ENCODE measurements around the gene BEND6. TPM values are rescaled to one million over a fixed set of nuclear protein-coding genes. Genes with fewer than 3 reads are reported as not detected.

BEND6 gene
- total and polyA plus RNA-seq, 10 of the 15 experiments (the other 5 are each of a cell fraction or from before 2014, with no cell fraction given), result 0.79 to 2.8 (median 1.6) TPM

DNA sequence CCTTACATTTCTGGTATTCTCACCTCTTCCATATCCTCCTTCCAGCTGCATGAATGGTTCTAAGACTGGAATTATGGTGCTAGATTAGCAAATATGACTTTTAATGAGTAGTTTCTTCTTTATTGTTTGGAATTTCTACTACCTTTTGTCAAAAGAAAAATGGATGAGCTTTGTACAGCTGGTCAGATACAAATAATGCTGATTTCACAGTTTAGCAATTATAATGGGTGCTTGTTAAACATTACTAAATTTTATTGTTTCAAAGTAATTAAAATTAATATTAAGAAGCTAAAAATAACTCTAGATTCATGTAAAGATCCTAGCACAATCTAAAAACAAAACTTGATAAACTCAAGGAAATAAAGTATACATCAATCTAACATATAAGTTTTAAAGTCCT is 32.3 kb upstream of the BEND6 start (continued):
- TF ChIP-seq, protein P1, sequence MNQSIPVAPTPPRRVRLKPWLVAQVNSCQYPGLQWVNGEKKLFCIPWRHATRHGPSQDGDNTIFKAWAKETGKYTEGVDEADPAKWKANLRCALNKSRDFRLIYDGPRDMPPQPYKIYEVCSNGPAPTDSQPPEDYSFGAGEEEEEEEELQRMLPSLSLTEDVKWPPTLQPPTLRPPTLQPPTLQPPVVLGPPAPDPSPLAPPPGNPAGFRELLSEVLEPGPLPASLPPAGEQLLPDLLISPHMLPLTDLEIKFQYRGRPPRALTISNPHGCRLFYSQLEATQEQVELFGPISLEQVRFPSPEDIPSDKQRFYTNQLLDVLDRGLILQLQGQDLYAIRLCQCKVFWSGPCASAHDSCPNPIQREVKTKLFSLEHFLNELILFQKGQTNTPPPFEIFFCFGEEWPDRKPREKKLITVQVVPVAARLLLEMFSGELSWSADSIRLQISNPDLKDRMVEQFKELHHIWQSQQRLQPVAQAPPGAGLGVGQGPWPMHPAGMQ (IDR thresholded peaks at IDR 0.05; ENCODE audit: borderline replicate concordance), result no peak
- TF ChIP-seq RCOR1 (conservative IDR thresholded peaks at IDR 0.05; ENCODE audit: low read depth, low read length) (no peak), MEF2B (IDR thresholded peaks at IDR 0.05; ENCODE audit: partially characterized antibody, poor library complexity, severe bottlenecking) (no peak)
- TF ChIP-seq, protein P2, sequence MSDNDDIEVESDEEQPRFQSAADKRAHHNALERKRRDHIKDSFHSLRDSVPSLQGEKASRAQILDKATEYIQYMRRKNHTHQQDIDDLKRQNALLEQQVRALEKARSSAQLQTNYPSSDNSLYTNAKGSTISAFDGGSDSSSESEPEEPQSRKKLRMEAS (IDR thresholded peaks at IDR 0.05; ENCODE audit: low read depth, low read length), result no peak

DNA sequence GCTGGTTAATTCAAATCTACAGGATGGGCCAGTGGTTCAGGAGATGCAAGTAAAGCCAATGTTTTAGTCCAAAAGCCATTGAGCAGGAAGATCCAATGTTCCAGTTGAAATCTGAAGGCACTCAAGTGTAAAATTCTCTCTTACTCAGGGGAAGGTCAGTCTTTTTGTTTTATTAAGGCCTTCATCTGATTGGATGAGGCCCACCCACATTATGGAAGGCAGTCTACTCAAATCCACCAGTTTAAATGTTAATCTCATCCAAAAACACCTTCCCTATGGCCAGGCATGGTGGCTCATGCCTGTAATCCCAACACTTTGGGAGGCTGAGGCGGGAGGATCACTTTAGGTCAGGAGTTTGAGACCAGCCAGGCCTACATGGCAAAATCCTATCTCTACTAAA is 31.3 kb upstream of the BEND6 start:
- POLR2A ChIA-PET, result no interaction called here
- RAD21 ChIA-PET (ENCODE audit: unreplicated experiment), result no interaction called here
- Histone ChIP-seq H3K4me1 (ENCODE audit: control insufficient read depth, insufficient read depth, low read length) (no peaks in the 10 kb centered on the region), H3K4me2 (ENCODE audit: control insufficient read depth, insufficient read depth) (no peak overlapping the region), H4K20me1 (ENCODE audit: control insufficient read depth, insufficient read depth) (no peaks in the 10 kb centered on the region), H3K9ac (ENCODE audit: control insufficient read depth, insufficient read depth, low read length) (no peak overlapping the region), H3K4me3 (no peak overlapping the region), H3K36me3 (ENCODE audit: control insufficient read depth in 2 of 2, insufficient read depth in 2 of 2, low read length in 1 of 2) (no peaks in the 10 kb centered on the region), H3K27me3 (replicated peaks in 1 of 2; ENCODE audit: control insufficient read depth in 2 of 2, insufficient read depth in 2 of 2, low read length in 1 of 2) (no peaks in the 10 kb centered on the region), H3K79me2 (ENCODE audit: control insufficient read depth, insufficient read depth, low read length) (no peaks in the 10 kb centered on the region), H3K27ac (ENCODE audit: control insufficient read depth, insufficient read depth) (no peak overlapping the region), H3K9me3 (replicated peaks; ENCODE audit: control insufficient read depth, insufficient read depth, low read length) (no peaks in the 10 kb centered on the region), H2AFZ (ENCODE audit: control insufficient read depth, low read depth, low read length) (no peak overlapping the region)
- SMC1A ChIA-PET (ENCODE audit: uncharacterized antibody, unreplicated experiment), result interaction anchor here (1.3 to 1.8 kb wide), 2 partner anchors 11 to 19 kb away, joined by 4 to 6 read pairs; no protein-coding TSS in a partner anchor
- WGBS (ENCODE audit: insufficient coverage, insufficient replicate concordance, low lambda C conversion rate, missing lambda C conversion rate), result 50% methylated on average over 1 of the region's 1 CpG
- DNase-seq (ENCODE audit: low read depth, low spot score) (no peak), FAIRE-seq (no peak), ATAC-seq (no peak)
- CTCF ChIA-PET, result interaction anchor here (0.5 to 7.7 kb wide), 6 partner anchors 10 to 38 kb away, joined by 3 to 66 read pairs (median 4); no protein-coding TSS in a partner anchor
- BruUV-seq (replicated peaks), result no TSS peak
- intact Hi-C loops (cut with micrococcal nuclease; ENCODE audit: unreplicated experiment) (no loop called here), in situ Hi-C loops (cut with MboI) (no loop called here)
- TF ChIP-seq CREB1 (IDR thresholded peaks at IDR 0.05; ENCODE audit: low read depth) (no peak), EGR1 (IDR thresholded peaks at IDR 0.05; ENCODE audit: borderline replicate concordance in 1 of 2, low read depth in 2 of 2, low read length in 2 of 2) (no peak), RELA (IDR thresholded peaks at IDR 0.05; ENCODE audit: borderline replicate concordance, partially characterized antibody) (no peak), SUZ12 (IDR thresholded peaks at IDR 0.05; ENCODE audit: unreplicated experiment) (no peak), WRNIP1 (IDR thresholded peaks at IDR 0.05; ENCODE audit: borderline replicate concordance, low read depth, low read length) (no peak), ASH2L (IDR thresholded peaks at IDR 0.05; ENCODE audit: borderline replicate concordance, low read depth) (no peak), IKZF1 (conservative IDR thresholded peaks at IDR 0.05) (no peak)
- TF ChIP-seq, protein P3, sequence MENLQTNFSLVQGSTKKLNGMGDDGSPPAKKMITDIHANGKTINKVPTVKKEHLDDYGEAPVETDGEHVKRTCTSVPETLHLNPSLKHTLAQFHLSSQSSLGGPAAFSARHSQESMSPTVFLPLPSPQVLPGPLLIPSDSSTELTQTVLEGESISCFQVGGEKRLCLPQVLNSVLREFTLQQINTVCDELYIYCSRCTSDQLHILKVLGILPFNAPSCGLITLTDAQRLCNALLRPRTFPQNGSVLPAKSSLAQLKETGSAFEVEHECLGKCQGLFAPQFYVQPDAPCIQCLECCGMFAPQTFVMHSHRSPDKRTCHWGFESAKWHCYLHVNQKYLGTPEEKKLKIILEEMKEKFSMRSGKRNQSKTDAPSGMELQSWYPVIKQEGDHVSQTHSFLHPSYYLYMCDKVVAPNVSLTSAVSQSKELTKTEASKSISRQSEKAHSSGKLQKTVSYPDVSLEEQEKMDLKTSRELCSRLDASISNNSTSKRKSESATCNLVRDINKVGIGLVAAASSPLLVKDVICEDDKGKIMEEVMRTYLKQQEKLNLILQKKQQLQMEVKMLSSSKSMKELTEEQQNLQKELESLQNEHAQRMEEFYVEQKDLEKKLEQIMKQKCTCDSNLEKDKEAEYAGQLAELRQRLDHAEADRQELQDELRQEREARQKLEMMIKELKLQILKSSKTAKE (IDR thresholded peaks at IDR 0.05; ENCODE audit: low read depth, poor library complexity, severe bottlenecking), result no peak
- TF ChIP-seq, protein P4, sequence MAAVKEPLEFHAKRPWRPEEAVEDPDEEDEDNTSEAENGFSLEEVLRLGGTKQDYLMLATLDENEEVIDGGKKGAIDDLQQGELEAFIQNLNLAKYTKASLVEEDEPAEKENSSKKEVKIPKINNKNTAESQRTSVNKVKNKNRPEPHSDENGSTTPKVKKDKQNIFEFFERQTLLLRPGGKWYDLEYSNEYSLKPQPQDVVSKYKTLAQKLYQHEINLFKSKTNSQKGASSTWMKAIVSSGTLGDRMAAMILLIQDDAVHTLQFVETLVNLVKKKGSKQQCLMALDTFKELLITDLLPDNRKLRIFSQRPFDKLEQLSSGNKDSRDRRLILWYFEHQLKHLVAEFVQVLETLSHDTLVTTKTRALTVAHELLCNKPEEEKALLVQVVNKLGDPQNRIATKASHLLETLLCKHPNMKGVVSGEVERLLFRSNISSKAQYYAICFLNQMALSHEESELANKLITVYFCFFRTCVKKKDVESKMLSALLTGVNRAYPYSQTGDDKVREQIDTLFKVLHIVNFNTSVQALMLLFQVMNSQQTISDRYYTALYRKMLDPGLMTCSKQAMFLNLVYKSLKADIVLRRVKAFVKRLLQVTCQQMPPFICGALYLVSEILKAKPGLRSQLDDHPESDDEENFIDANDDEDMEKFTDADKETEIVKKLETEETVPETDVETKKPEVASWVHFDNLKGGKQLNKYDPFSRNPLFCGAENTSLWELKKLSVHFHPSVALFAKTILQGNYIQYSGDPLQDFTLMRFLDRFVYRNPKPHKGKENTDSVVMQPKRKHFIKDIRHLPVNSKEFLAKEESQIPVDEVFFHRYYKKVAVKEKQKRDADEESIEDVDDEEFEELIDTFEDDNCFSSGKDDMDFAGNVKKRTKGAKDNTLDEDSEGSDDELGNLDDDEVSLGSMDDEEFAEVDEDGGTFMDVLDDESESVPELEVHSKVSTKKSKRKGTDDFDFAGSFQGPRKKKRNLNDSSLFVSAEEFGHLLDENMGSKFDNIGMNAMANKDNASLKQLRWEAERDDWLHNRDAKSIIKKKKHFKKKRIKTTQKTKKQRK (IDR thresholded peaks at IDR 0.05; ENCODE audit: low read depth, low read length), result no peak
- TF ChIP-seq, protein P5, sequence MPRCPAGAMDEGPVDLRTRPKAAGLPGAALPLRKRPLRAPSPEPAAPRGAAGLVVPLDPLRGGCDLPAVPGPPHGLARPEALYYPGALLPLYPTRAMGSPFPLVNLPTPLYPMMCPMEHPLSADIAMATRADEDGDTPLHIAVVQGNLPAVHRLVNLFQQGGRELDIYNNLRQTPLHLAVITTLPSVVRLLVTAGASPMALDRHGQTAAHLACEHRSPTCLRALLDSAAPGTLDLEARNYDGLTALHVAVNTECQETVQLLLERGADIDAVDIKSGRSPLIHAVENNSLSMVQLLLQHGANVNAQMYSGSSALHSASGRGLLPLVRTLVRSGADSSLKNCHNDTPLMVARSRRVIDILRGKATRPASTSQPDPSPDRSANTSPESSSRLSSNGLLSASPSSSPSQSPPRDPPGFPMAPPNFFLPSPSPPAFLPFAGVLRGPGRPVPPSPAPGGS (IDR thresholded peaks at IDR 0.05; ENCODE audit: borderline replicate concordance, insufficient read depth, low read depth, low read length, poor library complexity, severe bottlenecking), result no peak
